MG63 (cell line): ENCODE results near the gene PRKG1. TPM values are rescaled to one million over a fixed set of nuclear protein-coding genes. Genes with fewer than 3 reads are reported as not detected.

Experiments used
- DNase-seq: peaks from one replicate; pipeline ENCODE4 v3.0.0-alpha.2; 2020
- H3K27me3 ChIP-seq: fragments of 250-450 bp; sonication (Bioruptor Pico); 2 replicates; pipeline ENCODE4 v1.5.1; 2020; ENCODE audit warnings: mild to moderate bottlenecking, moderate library complexity
- H3K36me3 ChIP-seq: fragments of 250-450 bp; sonication (Bioruptor Pico); 2 replicates; pipeline ENCODE4 v1.5.1; 2020; ENCODE audit warnings: mild to moderate bottlenecking, moderate library complexity
- H3K4me3 ChIP-seq: fragments of 250-450 bp; sonication (Bioruptor Pico); 2 replicates; pipeline ENCODE4 v1.5.1; 2020; ENCODE audit warnings: mild to moderate bottlenecking, moderate library complexity
- H3K9me3 ChIP-seq: fragments of 250-450 bp; sonication (Bioruptor Pico); 2 replicates; pipeline ENCODE4 v1.5.1; 2020; ENCODE audit warnings: mild to moderate bottlenecking, moderate library complexity
- total RNA-seq: library from RNA; depleted of rRNA; stranded (reverse); fragments of >200 nt; shearing (Covaris generic); gene quantifications from 2 replicates; pipeline ENCODE4 v1.2.3, GENCODE V29; 2014; ENCODE audit warnings: low replicate concordance

PRKG1 gene
- total RNA-seq, 1 experiment from 2014 or later: 3.9 TPM

DNA sequence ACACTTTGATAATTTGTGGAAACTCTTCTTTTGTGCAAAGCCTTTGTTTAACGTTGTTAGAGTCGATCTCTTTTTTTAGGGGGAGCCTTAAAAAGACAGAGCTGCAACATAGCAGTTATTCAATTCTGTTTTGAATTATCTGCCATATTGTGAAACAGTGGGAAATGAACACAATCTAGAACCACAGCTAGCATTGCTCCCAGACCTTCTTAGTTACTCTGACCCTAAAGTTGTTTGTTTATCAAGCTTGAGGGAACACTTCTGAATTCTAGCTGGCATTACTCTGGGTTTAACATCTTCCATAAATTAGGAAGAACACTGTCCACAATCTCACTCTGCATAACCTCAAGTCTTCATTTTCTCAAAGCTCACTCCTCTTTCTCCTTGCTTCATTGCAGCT is 217.7 kb downstream of the PRKG1 start:
- Histone ChIP-seq H3K27me3 (no peaks in the 10 kb centered on the region), H3K4me3 (no peak overlapping the region), H3K9me3 (no peaks in the 10 kb centered on the region; the same call in 1 of the 2 replicates), H3K36me3 (no peaks in the 10 kb centered on the region; the same call in 1 of the 2 replicates)
- DNase-seq: no peak

DNA sequence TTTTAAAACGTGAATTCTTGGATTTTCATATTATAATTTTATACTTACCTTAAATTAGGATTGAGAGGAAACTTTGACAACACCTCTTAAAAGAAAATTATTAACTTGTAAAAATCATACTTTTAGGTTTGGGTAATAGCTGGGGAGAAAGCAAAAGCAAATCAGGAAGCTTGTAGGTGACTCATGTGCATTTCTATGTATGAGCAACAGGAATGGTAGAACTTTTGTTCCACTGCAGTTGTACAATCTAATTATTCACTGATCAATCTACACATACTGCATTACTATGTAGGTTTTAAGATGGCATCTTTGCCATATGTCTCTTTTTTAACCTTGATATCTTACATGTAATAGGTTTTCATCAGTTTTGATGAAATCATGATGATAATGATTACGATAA is 223.2 kb downstream of the PRKG1 start:
- H3K36me3 ChIP-seq: no peaks in the 10 kb centered on the region
- DNase-seq: no peak

DNA sequence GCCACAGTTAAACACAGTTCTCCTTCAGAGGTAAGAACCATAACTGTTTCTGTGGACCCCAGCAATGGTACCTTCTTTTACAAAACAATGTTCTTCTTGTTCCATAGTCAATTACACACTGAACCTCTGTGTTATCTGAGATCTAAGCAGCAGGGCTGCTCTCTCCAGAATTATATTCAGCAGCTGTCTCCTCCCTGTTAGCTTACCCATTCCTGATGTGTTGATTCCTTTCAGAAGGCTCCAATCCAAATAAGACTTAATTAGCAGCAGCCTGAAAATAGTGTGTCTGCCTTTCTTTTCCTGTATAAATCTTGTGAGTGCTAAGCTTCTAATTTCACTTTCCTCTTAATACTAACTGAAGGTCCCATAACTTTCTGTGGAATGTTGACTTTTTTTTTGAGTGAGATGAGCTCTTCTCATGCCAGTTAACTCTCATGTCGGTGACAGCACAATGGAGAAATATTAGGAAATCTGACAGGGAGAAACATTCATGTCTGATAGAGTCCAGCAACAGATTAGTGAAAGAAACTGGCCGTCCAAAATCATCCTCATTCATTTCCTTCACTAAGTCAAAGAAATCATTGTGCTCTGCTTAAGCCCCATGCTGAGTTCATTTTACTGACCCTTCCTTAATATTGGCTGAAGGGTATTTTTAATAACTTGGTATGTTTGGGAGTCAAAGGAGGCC is 226.5 kb downstream of the PRKG1 start:
- H3K4me3 ChIP-seq: no peak overlapping the region
- H3K36me3 ChIP-seq: no peaks in the 10 kb centered on the region
- no peaks in the 10 kb centered on the region for H3K9me3 ChIP-seq
- H3K27me3 ChIP-seq: no peaks in the 10 kb centered on the region
- DNase-seq: no peak

More for the DNA sequence above, 223.2 kb downstream of the PRKG1 start:
- Histone ChIP-seq H3K9me3 (no peaks in the 10 kb centered on the region; the same call in 1 of the 2 replicates), H3K27me3 (no peaks in the 10 kb centered on the region), H3K4me3 (no peak overlapping the region)

DNA sequence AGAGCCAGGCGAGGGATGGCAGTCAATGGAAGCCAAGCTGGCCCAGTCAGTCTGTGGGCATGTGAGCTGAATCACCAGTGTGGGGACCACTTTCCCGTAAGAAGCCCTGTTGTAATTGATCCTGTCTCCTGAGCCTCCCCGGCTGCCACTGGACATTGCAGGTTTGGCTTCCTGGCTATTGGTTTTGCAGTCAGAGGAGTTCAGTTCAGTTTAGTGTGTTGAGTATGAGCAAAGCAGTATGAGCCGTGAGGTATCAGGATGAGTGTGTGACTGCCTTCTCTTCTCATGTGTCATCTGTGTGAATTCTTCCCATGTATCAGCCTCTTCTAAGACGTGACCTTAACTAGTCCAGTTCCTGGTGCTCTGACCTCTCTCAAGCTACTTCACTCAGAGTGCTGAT is 227.4 kb downstream of the PRKG1 start:
- Histone ChIP-seq H3K27me3 (no peaks in the 10 kb centered on the region), H3K4me3 (no peak overlapping the region), H3K9me3 (no peaks in the 10 kb centered on the region), H3K36me3 (no peaks in the 10 kb centered on the region)
- peak; percentile 23 for DNase-seq

DNA sequence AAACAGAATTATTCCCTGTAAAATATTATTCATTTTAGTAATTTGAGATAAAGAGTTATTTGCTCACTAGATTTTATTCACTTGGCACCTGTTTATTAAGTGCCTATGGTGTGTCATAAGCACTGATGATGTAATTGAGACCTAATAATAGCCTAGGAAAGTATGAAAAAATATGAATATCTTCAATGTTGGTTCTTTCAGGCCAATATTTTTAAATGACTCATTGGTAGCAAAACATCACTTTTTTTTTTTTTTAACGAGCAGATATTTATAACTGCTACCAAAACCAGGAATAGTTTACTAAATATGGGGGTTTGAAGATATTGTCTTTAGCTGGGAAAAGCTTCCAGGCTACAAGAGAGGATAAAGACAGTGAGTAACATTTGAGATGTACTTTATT is 228.0 kb downstream of the PRKG1 start:
- H3K4me3 ChIP-seq: no peak overlapping the region
- H3K36me3 ChIP-seq: no peaks in the 10 kb centered on the region
- H3K27me3 ChIP-seq: no peaks in the 10 kb centered on the region
- no peak for DNase-seq
- H3K9me3 ChIP-seq: no peaks in the 10 kb centered on the region

DNA sequence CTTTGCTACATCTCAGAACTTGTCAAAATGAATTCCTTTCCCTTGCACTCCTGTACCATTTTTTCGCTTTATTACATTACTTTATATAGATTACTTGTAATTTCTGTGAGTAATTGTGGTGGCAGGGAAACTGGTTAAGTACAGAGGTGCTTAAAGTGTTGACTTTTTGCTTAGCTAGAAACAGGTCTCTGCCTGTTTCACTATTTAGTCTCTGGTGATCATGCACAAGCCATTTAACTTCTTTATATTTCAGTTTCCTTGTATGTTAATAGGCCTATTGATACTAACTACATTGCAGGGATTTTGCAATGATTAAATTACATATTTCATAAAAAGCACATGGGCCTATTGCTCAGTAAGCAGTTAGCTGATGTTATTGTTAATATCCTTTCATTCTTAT is 233.8 kb downstream of the PRKG1 start:
- Histone ChIP-seq H3K9me3 (no peaks in the 10 kb centered on the region), H3K27me3 (no peaks in the 10 kb centered on the region), H3K36me3 (no peaks in the 10 kb centered on the region), H3K4me3 (no peak overlapping the region)
- DNase-seq: no peak

DNA sequence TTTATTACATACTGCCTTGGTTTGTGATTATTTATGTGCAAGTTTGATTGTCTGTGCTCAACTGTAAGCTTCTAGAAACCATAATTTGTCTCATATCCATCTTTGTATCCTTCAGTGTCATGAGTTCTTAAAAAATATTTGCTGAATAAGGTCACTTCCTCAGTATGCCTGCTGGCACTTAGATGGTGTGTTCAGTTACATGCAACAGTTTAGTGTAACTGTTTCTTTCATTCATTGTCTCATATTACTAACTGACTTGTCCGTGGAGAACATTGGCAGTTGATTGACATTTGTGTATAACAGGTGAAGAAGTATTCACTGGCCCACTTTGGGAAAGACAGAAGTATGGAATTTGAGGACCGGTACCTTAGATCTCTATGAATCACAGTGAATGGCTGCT is 236.9 kb downstream of the PRKG1 start:
- DNase-seq: no peak

DNA sequence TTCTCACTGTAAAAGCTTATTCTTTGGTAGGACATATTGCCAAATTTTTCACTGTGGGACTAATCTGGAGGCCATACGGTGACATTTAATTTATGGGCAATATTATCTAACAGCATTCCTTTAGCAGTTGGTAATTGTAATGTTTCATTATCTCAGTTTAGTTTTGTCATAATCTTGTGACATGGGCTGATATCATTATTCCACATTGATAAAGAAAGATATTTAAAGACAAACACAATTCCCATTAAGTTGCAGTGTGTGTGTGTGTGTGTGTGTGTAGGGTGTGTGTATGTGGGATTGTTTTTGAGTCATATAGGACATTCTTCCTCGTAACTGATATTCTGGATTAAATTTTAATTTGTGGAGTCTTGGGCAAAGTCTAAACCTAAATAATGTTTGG is 238.5 kb downstream of the PRKG1 start:
- H3K27me3 ChIP-seq: no peaks in the 10 kb centered on the region
- H3K4me3 ChIP-seq: no peak overlapping the region
- H3K36me3 ChIP-seq: no peaks in the 10 kb centered on the region
- no peaks in the 10 kb centered on the region for H3K9me3 ChIP-seq
- no peak for DNase-seq

More for the DNA sequence above, 236.9 kb downstream of the PRKG1 start:
- H3K27me3 ChIP-seq: no peaks in the 10 kb centered on the region
- no peak overlapping the region for H3K4me3 ChIP-seq
- H3K36me3 ChIP-seq: no peaks in the 10 kb centered on the region
- H3K9me3 ChIP-seq: no peaks in the 10 kb centered on the region

DNA sequence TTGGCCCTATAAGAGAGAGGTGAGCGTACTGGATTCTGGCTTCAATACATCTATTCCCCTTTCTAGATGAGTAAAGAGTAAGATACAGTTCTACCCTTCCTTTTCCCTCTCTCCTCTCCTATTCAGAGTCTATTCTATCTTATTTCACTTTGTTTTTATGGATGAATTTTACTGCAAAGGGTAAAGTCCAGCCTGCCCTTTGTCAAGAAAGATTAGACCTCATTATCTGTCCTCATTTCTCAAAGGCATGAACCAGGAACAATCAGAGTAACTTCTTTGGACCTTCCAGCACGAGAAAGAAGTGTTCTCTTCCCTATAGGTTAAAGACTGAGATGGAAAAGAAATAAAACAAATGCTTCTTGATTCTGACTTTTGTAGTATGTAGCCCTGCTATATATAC is 239.0 kb downstream of the PRKG1 start:
- no peaks in the 10 kb centered on the region for H3K27me3 ChIP-seq
- no peaks in the 10 kb centered on the region for H3K9me3 ChIP-seq
- no peak for DNase-seq
- no peaks in the 10 kb centered on the region for H3K36me3 ChIP-seq
- H3K4me3 ChIP-seq: no peak overlapping the region

DNA sequence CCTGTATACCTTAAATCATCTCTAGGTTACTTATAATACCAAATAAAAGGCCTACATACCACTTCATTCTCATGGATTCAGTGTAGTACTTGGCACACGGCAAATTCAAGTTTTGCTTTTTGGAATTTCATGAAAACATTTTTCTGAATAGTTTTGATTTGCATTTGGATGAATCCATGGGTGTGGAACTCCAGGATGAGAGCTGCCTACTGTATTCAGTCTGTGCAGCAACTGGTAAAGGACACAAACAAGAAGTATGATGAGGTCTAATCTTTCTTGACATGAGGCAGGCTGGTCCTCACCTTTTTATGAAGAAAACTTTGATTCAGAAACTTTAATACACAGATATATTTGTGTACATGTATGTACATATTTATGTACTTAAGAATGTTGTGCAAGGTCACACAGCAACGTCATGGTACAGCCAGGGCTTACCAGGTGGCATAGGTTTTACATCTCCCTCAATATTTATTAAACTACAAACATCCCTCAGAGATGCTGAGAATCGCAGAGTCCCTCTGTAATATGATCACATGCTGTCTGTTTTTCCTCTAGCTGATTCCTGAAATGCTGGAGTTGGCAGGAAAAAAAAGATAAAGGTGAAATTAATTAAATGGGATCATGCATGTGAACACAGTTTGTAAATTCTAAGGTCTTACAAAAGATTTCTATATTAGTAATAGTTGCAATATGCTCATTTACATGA is 239.6 kb downstream of the PRKG1 start:
- no peaks in the 10 kb centered on the region for H3K27me3 ChIP-seq
- no peaks in the 10 kb centered on the region for H3K9me3 ChIP-seq
- DNase-seq: no peak
- H3K36me3 ChIP-seq: no peaks in the 10 kb centered on the region
- H3K4me3 ChIP-seq: no peak overlapping the region

DNA sequence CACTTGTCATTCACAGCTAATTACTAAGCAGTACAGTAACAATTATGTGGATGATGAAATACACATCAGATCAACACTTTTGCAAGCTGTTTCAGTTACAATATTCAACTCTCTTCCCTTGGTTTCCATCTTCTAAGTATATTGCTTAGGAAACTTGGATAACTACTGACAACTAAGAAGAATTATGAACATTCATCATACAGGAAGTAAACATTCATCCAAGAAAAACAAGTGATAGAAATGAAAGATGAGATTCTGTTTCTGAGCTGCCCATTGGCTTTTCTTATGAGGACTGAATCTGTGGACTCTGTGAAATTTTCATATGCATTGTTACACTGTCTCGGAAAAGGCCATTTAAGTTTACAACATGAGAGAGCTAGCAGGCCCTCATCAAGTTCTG is 240.2 kb downstream of the PRKG1 start:
- H3K4me3 ChIP-seq: no peak overlapping the region
- no peaks in the 10 kb centered on the region for H3K27me3 ChIP-seq
- no peaks in the 10 kb centered on the region for H3K9me3 ChIP-seq
- no peak for DNase-seq
- H3K36me3 ChIP-seq: no peaks in the 10 kb centered on the region

DNA sequence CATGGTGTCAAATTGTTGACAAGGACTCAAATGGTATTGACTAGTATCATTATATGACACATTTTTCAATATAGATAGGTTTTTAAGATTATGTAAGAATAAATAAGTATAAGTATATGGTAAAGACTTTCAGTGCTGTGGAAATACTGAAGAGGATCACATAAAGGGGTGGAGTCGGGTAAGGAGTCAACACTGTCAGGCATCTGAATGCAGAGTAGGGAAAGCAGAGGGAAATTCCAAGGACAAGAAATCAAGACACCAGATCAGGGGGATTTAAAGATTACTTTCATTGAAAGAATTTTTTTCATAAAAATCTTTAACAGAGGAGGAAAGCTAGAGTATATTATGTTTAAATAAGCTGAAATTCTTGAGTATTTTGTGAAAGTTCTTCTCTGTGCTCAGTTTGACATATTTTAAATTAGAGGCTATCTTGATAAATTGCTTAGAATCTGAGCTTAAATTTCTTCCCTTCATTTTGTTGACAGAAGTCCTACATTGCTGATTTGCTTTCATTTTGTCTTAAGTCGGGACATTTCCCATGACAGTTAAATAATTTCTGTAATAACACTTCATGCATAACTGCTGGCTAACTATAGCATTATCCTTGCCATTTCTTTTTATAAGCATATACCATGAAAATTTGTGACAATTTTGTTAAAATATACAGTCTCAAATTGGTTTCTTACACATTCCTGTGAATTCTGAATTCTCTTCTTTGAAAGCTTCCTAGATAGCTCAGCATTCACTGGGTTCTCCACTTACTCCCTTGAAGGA is 244.3 kb downstream of the PRKG1 start:
- Histone ChIP-seq H3K27me3 (no peaks in the 10 kb centered on the region), H3K4me3 (no peak overlapping the region), H3K36me3 (no peaks in the 10 kb centered on the region), H3K9me3 (no peaks in the 10 kb centered on the region)
- no peak for DNase-seq

DNA sequence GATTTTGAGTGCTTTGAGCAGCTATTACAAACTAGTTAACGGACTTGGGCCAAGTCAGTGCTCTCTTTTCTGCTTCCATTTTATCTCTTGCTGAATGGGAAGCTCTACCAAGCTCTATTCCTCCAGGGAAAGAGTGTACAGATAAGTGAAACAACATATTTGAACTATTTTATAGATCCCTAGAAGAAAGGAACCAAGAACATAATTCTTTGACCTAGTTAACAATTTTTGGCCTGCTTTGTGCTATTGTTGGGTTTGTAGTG is 244.8 kb downstream of the PRKG1 start:
- H3K27me3 ChIP-seq: no peaks in the 10 kb centered on the region
- DNase-seq: no peak
- H3K9me3 ChIP-seq: no peaks in the 10 kb centered on the region
- no peaks in the 10 kb centered on the region for H3K36me3 ChIP-seq
- no peak overlapping the region for H3K4me3 ChIP-seq

DNA sequence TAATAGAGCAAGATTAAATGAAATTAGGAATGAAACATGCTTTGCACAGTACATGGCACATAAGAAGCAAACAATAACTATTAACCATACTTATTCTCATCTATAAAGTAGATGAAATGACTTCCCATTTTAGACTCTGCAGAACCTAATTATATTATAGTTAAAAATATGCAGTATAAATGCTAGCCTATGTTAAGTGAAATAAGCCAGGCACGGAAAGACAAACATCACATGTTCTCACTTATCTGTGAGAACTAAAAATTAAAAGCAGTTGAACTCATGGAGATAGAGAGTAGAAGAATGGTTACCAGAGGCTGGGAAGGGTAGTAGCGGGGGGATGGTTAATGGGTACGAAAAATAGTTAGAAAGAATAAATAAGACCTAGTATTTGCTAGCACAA is 247.0 kb downstream of the PRKG1 start:
- Histone ChIP-seq H3K4me3 (no peak overlapping the region), H3K9me3 (no peaks in the 10 kb centered on the region), H3K27me3 (no peaks in the 10 kb centered on the region), H3K36me3 (no peaks in the 10 kb centered on the region)
- DNase-seq: no peak

DNA sequence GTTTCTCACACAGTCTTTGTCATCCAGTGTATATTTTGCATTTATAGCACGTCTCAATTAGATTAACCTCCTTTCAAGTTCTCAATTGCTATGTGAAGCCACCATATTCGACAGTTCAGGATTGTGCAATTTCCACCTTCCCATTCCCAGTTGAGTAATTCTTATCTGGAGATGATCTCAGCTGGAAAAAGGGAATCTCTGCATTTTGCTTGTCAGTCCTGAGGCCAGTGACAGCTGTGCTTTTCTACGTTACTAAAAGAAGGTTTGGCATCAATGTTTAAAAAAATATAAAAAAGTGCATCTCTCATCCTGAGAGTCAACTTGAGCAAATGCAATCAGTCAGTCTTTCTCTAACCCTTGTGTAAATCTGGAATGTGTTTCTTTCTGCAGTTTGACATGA is 247.7 kb downstream of the PRKG1 start:
- Histone ChIP-seq H3K36me3 (no peaks in the 10 kb centered on the region), H3K4me3 (no peak overlapping the region), H3K27me3 (no peaks in the 10 kb centered on the region), H3K9me3 (no peaks in the 10 kb centered on the region)
- no peak for DNase-seq

DNA sequence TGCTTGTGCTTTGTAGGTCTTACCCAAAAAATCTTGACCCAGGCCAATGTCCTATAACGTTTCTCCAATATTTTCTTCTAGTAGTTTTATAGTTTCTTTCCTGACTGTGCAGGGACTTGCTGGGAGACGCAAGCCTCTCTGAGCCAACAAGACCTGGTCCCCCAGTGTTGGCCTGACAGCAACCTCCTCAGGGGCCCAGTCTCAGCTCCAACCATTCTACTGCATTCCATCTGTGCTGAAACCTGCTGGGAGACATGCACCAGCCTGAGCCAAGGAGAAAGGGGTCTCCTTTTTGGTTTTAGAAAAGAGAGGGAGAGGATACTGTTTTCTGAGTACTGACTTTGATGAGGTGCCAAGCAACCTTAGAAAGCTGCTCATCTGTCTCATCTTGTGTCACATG is 251.4 kb downstream of the PRKG1 start:
- Histone ChIP-seq H3K27me3 (no peaks in the 10 kb centered on the region), H3K9me3 (no peaks in the 10 kb centered on the region), H3K36me3 (no peaks in the 10 kb centered on the region), H3K4me3 (no peak overlapping the region)
- no peak for DNase-seq

DNA sequence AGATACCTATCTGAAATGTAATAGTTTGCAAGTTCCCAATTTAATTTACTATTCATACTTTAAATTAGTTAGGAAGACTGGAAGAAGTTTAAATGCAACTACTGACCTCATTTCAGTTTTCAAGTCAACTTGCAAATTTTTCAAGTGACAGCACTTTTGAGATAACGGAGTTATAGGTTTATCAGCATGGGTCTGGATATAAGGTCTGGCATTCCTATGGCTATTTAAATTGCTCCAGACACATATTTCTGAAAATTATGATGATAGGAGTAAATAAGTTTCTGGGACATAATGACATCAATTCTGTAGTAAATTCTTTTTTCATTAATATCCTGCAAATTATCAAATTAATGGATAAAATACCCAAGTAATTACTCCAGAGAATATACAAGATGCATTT is 251.9 kb downstream of the PRKG1 start:
- H3K9me3 ChIP-seq: no peaks in the 10 kb centered on the region
- no peaks in the 10 kb centered on the region for H3K27me3 ChIP-seq
- H3K4me3 ChIP-seq: no peak overlapping the region
- H3K36me3 ChIP-seq: no peaks in the 10 kb centered on the region
- DNase-seq: no peak

DNA sequence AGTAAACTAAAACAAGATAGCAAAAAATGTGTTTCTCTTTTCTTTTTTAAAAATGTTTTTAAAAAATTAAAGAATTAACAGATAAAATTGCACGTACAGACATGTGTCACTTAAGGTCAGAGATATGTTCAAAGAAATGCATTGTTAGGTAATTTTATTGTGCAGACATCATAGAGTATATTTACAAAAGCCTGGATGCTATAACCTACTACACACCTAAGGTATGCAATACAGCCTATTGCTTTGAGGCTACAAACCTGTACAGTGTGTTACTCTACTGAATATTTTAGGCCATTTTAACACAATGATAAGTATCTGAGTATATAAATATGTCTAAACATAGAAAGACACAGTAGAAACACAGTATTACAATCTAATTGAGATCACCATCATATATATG is 253.1 kb downstream of the PRKG1 start:
- no peak for DNase-seq
- Histone ChIP-seq H3K9me3 (no peaks in the 10 kb centered on the region), H3K36me3 (no peaks in the 10 kb centered on the region), H3K27me3 (no peaks in the 10 kb centered on the region), H3K4me3 (no peak overlapping the region)
